B cell (primary cell): Measurements from ENCODE around the gene SLN. TPM values are rescaled to one million over a fixed set of nuclear protein-coding genes. Genes with fewer than 3 reads are reported as not detected.

ENCODE experiments used
- ATAC-seq: fragments of 200-7000 bp; cut with Tn5 transposase; one replicate; pipeline ENCODE4 v1.10.0; 2021; ENCODE audit warnings: low read depth, mild to moderate bottlenecking, moderate number of reproducible peaks, moderate library complexity
- CTCF ChIA-PET: fragments of 350-600 bp; sonication (Branson Sonifier 250); formaldehyde crosslinking; loops from one replicate; lab custom pipeline; 2021; ENCODE audit warnings: antibody characterized with exemption, inconsistent platforms; lab: Charles Lee
- POLR2A ChIA-PET: fragments of 350-600 bp; sonication (Branson Sonifier 250); formaldehyde crosslinking; loops from one replicate; lab custom pipeline; 2021; ENCODE audit warnings: antibody characterized with exemption; lab: Charles Lee
- DNase-seq: peaks from one replicate; pipeline ENCODE4 v3.0.0; 2013
- H2AFZ ChIP-seq: 2 replicates; pipeline ENCODE4 v1.6.1; 2012; ENCODE audit warnings: mild to moderate bottlenecking, low read depth, low read length; ENCODE audit not compliant: insufficient read depth, poor library complexity, severe bottlenecking
- H3K27ac ChIP-seq, 2 donors: 1 replicate in 1 of 2; 2 replicates in 1 of 2; pipeline ENCODE4 v1.5.1; 2012 to 2013; ENCODE audit warnings: low read length in 2 of 2, mild to moderate bottlenecking in 2 of 2, moderate library complexity in 1 of 2
- H3K27me3 ChIP-seq, 4 experiments: fragments of 200-600 bp in 1 of 4; sonication (generic) in 1 of 4; replicated peaks in 1 of 4; 1 replicate in 2 of 4; 2 replicates in 2 of 4; pipeline versions ENCODE4 v1.6.1 to v1.7.0; 2013 to 2016; ENCODE audit warnings: low read length in 3 of 4, mild to moderate bottlenecking in 2 of 4, mixed read lengths in 1 of 4, moderate library complexity in 1 of 4; ENCODE audit not compliant: insufficient read depth in 4 of 4, control insufficient read depth in 3 of 4; ENCODE audit errors: control extremely low read depth in 1 of 4
- H3K36me3 ChIP-seq, 2 experiments: replicated peaks in 1 of 2; 1 replicate in 1 of 2; 2 replicates in 1 of 2; pipeline versions ENCODE4 v1.6.1 to v1.7.1; 2013; ENCODE audit warnings: low read length in 1 of 2; ENCODE audit not compliant: insufficient read depth in 2 of 2, control insufficient read depth in 1 of 2; ENCODE audit errors: control extremely low read depth in 1 of 2, extremely low read depth in 1 of 2
- H3K4me1 ChIP-seq, 2 donors: fragments of 200-600 bp in 1 of 2; sonication (generic) in 1 of 2; 1 replicate in 1 of 2; 2 replicates in 1 of 2; pipeline versions ENCODE4 v1.5.1 to v1.6.1; 2013 to 2017; ENCODE audit warnings: low read length in 2 of 2; ENCODE audit not compliant: control insufficient read depth in 2 of 2, insufficient read depth in 2 of 2
- H3K4me2 ChIP-seq: replicated peaks from 2 replicates; pipeline ENCODE3; 2012; ENCODE audit warnings: mild to moderate bottlenecking, low read depth, low read length; ENCODE audit not compliant: poor library complexity, severe bottlenecking
- H3K4me3 ChIP-seq, 5 experiments: fragments of 200-600 bp in 1 of 5; sonication (generic) in 1 of 5; 1 replicate in 3 of 5; 2 replicates in 2 of 5; pipeline versions ENCODE4 v1.5.1 to v1.7.0; 2011 to 2016; ENCODE audit warnings: low read length in 4 of 5, mild to moderate bottlenecking in 4 of 5, low read depth in 2 of 5, control low read depth in 1 of 5, moderate library complexity in 1 of 5; ENCODE audit not compliant: insufficient read depth in 1 of 5; ENCODE audit errors: control extremely low read depth in 1 of 5, extremely low read depth in 1 of 5
- H3K79me2 ChIP-seq: fragments of 200-600 bp; sonication (generic); one replicate; pipeline ENCODE4 v1.6.0; 2016; ENCODE audit warnings: low read length; ENCODE audit not compliant: control insufficient read depth, insufficient read depth
- H3K9ac ChIP-seq: fragments of 200-600 bp; sonication (generic); 2 replicates; pipeline ENCODE4 v1.6.1; 2017; ENCODE audit warnings: mild to moderate bottlenecking, low read length, moderate library complexity
- H3K9me3 ChIP-seq, 3 donors: one replicate each; pipeline versions ENCODE4 v1.6.1 to v1.7.1; 2013; ENCODE audit warnings: low read length in 2 of 3; ENCODE audit not compliant: control insufficient read depth in 2 of 3, insufficient read depth in 1 of 3; ENCODE audit errors: control extremely low read depth in 1 of 3
- H4K20me1 ChIP-seq: 2 replicates; pipeline ENCODE4 v1.6.0; 2012; ENCODE audit warnings: mild to moderate bottlenecking, low read length; ENCODE audit not compliant: insufficient read depth, control insufficient read depth, poor library complexity, severe bottlenecking
- H3K27ac Mint-ChIP-seq: one replicate; pipeline ENCODE4 v1.8.0; 2021; ENCODE audit warnings: mixed read lengths
- H3K27me3 Mint-ChIP-seq: one replicate; pipeline ENCODE4 v1.8.0; 2021; ENCODE audit warnings: mixed read lengths
- H3K4me1 Mint-ChIP-seq: one replicate; pipeline ENCODE4 v1.8.0; 2021; ENCODE audit warnings: mixed read lengths
- H3K4me3 Mint-ChIP-seq: one replicate; pipeline ENCODE4 v1.8.0; 2021; ENCODE audit warnings: mixed read lengths
- H3K9me3 Mint-ChIP-seq: one replicate; pipeline ENCODE4 v1.8.0; 2022; ENCODE audit warnings: mixed read lengths; ENCODE audit not compliant: insufficient read depth
- CTCF ChIP-seq: fragments of 200-600 bp; IDR thresholded peaks from one replicate; pipeline ENCODE4 v1.8.0; 2022; ENCODE audit warnings: antibody characterized with exemption, mild to moderate bottlenecking
- EZH2 ChIP-seq: IDR thresholded peaks from 2 replicates; pipeline ENCODE4 v1.6.1; 2012; ENCODE audit warnings: borderline replicate concordance, low read depth, mild to moderate bottlenecking, moderate library complexity, low read length; ENCODE audit not compliant: insufficient read depth, poor library complexity, severe bottlenecking
- WGBS: methylation state at CpG from one replicate; pipeline ENCODE4 v1.1.5; 2013; ENCODE audit warnings: missing lambda C conversion rate; ENCODE audit not compliant: insufficient coverage; 5-methylcytosine and 5-hydroxymethylcytosine counted together
- intact Hi-C: fragments of 100-400 bp; cut with micrococcal nuclease; formaldehyde crosslinking; loops from one replicate; pipeline ENCODE4 v1.10.0; 2022
- polyA plus RNA-seq: library from polyadenylated mRNA; depleted of rRNA; stranded (reverse); fragments of >200 nt; gene quantifications from 2 replicates; pipeline ENCODE4 v1.2.3, GENCODE V29; 2012
- total RNA-seq, 2 donors: library from RNA; stranded (reverse); fragments of 120-200 nt in 1 of 2; gene quantifications; 1 replicate in 1 of 2; 2 replicates in 1 of 2; pipeline versions ENCODE4 v1.2.3 to v1.2.4, GENCODE V29; 2013 to 2022

Gene SLN
- total and polyA plus RNA-seq, 2 donors (not counting 1 experiment from before 2014, with no cell fraction given) = not detected

GRCh38 chr11:107751082-107751481, 39.2 kb upstream of the SLN start:
- Histone ChIP-seq H4K20me1 (no peaks in the 10 kb centered on the region), H2AFZ (no peak overlapping the region), H3K9me3 (no peaks in the 10 kb centered on the region), H3K4me3 (no peak overlapping the region), H3K79me2 (no peaks in the 10 kb centered on the region), H3K9ac (no peak overlapping the region), H3K4me1 (no peaks in the 10 kb centered on the region), H3K36me3 (no peaks in the 10 kb centered on the region), H3K4me2 (no peak overlapping the region), H3K27ac (no peak overlapping the region), H3K27me3 (peaks cover 0 to 4% (median 0%) of the 10 kb centered on the region in 4 experiments)
- H3K27me3 Mint-ChIP-seq = peaks cover 15% of the 10 kb centered on the region
- H3K4me3 Mint-ChIP-seq = no peak overlapping the region
- no peak for TF ChIP-seq CTCF
- TF ChIP-seq EZH2 = no peak
- ChIA-PET POLR2A (no interaction called here), CTCF (no interaction called here)
- ATAC-seq (no peak), DNase-seq (no peak)
- 0% methylated on average over 1 of the region's 9 CpGs for WGBS
- intact Hi-C loops = no loop called here
- H3K9me3 Mint-ChIP-seq = no peaks in the 10 kb centered on the region
- H3K27ac Mint-ChIP-seq = no peak overlapping the region
- no peaks in the 10 kb centered on the region for H3K4me1 Mint-ChIP-seq

- Histone ChIP-seq H3K9me3 (no peaks in the 10 kb centered on the region), H4K20me1 (no peaks in the 10 kb centered on the region), H3K4me3 (no peak overlapping the region), H3K27ac (no peak overlapping the region), H3K79me2 (no peaks in the 10 kb centered on the region), H2AFZ (no peak overlapping the region), H3K9ac (no peak overlapping the region), H3K4me1 (no peaks in the 10 kb centered on the region), H3K27me3 (peaks cover 0 to 4% (median 0%) of the 10 kb centered on the region in 4 experiments), H3K36me3 (no peaks in the 10 kb centered on the region), H3K4me2 (no peak overlapping the region)
- no peak for ATAC-seq
- Mint-ChIP-seq H3K27ac (no peak overlapping the region), H3K9me3 (no peaks in the 10 kb centered on the region), H3K4me3 (no peak overlapping the region), H3K4me1 (no peaks in the 10 kb centered on the region), H3K27me3 (peaks cover 14% of the 10 kb centered on the region)
- ChIA-PET POLR2A (no interaction called here), CTCF (no interaction called here)
- intact Hi-C loops = no loop called here
- no peak for DNase-seq
- TF ChIP-seq EZH2 = no peak
- no peak for TF ChIP-seq CTCF
- 96% methylated on average over 10 of the region's 15 CpGs for WGBS
Observed at GRCh38 chr11:107750313-107750712, 38.5 kb upstream of the SLN start.
